ENCODE measurements around the gene HIP1R.
"Not testable (repeated sequence)": the region's sequence is repeated elsewhere in the genome, so short reads cannot be mapped to it uniquely, and the experiment has no call there.

Gene HIP1R

GRCh38 chr12:122793685-122794106 lies 41.6 kb upstream of the HIP1R start:
- H3K27ac ChIP-seq: no peak overlapping the region
- H3K27me3 ChIP-seq (replicated peaks): no peaks in the 10 kb centered on the region
- in situ Hi-C loops (cut with HindIII; ENCODE audit: low pct_ligation_motif_present, low sequenced_read_pairs): no loop called here
- no peak overlapping the region for H3K4me3 ChIP-seq (ENCODE audit: low read depth, low read length)
- peak; percentile 29 for DNase-seq
- peak; percentile 59 for TF ChIP-seq CTCF (IDR thresholded peaks at IDR 0.05; ENCODE audit: low read depth, low read length, missing control alignments)
- H3K36me3 ChIP-seq (replicated peaks): no peaks in the 10 kb centered on the region

- no peak for TF ChIP-seq CTCF (IDR thresholded peaks at IDR 0.05; ENCODE audit: low read depth, low read length, missing control alignments)
- in situ Hi-C loops (cut with HindIII; ENCODE audit: low pct_ligation_motif_present, low sequenced_read_pairs): no loop called here
- DNase-seq: no peak
- Histone ChIP-seq H3K27ac (no peak overlapping the region), H3K27me3 (replicated peaks) (no peaks in the 10 kb centered on the region), H3K4me3 (ENCODE audit: low read depth, low read length) (no peak overlapping the region), H3K36me3 (replicated peaks) (no peaks in the 10 kb centered on the region)
Measured at GRCh38 chr12:122795807-122796206, 39.5 kb upstream of the HIP1R start.

- H3K4me3 ChIP-seq (ENCODE audit: low read depth, low read length): no peak overlapping the region
- no peak for DNase-seq
Measured at GRCh38 chr12:122799641-122800243, 35.5 kb upstream of the HIP1R start.

GRCh38 chr12:122803937-122804336 lies 31.3 kb upstream of the HIP1R start:
- TF ChIP-seq CTCF (IDR thresholded peaks at IDR 0.05; ENCODE audit: low read depth, low read length, missing control alignments): no peak
- H3K36me3 ChIP-seq (replicated peaks): no peaks in the 10 kb centered on the region
- no peak overlapping the region for H3K27ac ChIP-seq
- in situ Hi-C loops (cut with HindIII; ENCODE audit: low pct_ligation_motif_present, low sequenced_read_pairs): no loop called here
- no peak overlapping the region for H3K4me3 ChIP-seq (ENCODE audit: low read depth, low read length)
- no peak for DNase-seq
- H3K27me3 ChIP-seq (replicated peaks): no peaks in the 10 kb centered on the region

More at GRCh38 chr12:122799641-122800243, 35.5 kb upstream of the HIP1R start:
- no peak for TF ChIP-seq CTCF (IDR thresholded peaks at IDR 0.05; ENCODE audit: low read depth, low read length, missing control alignments)
- Histone ChIP-seq H3K27ac (no peak overlapping the region), H3K27me3 (replicated peaks) (no peaks in the 10 kb centered on the region), H3K36me3 (replicated peaks) (no peaks in the 10 kb centered on the region)
- in situ Hi-C loops (cut with HindIII; ENCODE audit: low pct_ligation_motif_present, low sequenced_read_pairs): no loop called here

GRCh38 chr12:122804957-122805356 lies 30.3 kb upstream of the HIP1R start:
- in situ Hi-C loops (cut with HindIII; ENCODE audit: low pct_ligation_motif_present, low sequenced_read_pairs); H3K27ac ChIP-seq; DNase-seq; H3K4me3 ChIP-seq (ENCODE audit: low read depth, low read length); H3K27me3 ChIP-seq (replicated peaks); H3K36me3 ChIP-seq (replicated peaks): not testable (repeated sequence)

GRCh38 chr12:122807651-122808050 lies 27.6 kb upstream of the HIP1R start:
- H3K4me3 ChIP-seq (ENCODE audit: low read depth, low read length): no peak overlapping the region
- in situ Hi-C loops (cut with HindIII; ENCODE audit: low pct_ligation_motif_present, low sequenced_read_pairs): no loop called here

More at GRCh38 chr12:122807651-122808050, 27.6 kb upstream of the HIP1R start:
- no peak for TF ChIP-seq CTCF (IDR thresholded peaks at IDR 0.05; ENCODE audit: low read depth, low read length, missing control alignments)
- H3K36me3 ChIP-seq (replicated peaks): no peaks in the 10 kb centered on the region
- H3K27ac ChIP-seq: no peak overlapping the region
- no peaks in the 10 kb centered on the region for H3K27me3 ChIP-seq (replicated peaks)
- no peak for DNase-seq

Measured in brain microvascular endothelial cell (primary cell).